Nephron (organoid): ENCODE data around the gene STAT4.

ENCODE experiments used
- H3K27ac Mint-ChIP-seq, 3 experiments: 2 replicates each; pipeline ENCODE4 v1.8.0; 2020; ENCODE audit warnings: mixed read lengths in 3 of 3, mild to moderate bottlenecking in 2 of 3, moderate library complexity in 1 of 3
- H3K27me3 Mint-ChIP-seq: 2 replicates; pipeline ENCODE4 v1.8.0; 2021; ENCODE audit warnings: low read depth, mild to moderate bottlenecking, moderate library complexity, mixed read lengths
- H3K36me3 Mint-ChIP-seq: 2 replicates; pipeline ENCODE4 v1.8.0; 2020; ENCODE audit warnings: low read depth, mixed read lengths
- H3K4me1 Mint-ChIP-seq: 2 replicates; pipeline ENCODE4 v1.8.0; 2020; ENCODE audit warnings: mixed read lengths
- H3K4me3 Mint-ChIP-seq, 3 experiments: 2 replicates each; pipeline ENCODE4 v1.8.0; 2020; ENCODE audit warnings: mild to moderate bottlenecking in 3 of 3, mixed read lengths in 3 of 3, moderate library complexity in 2 of 3
- H3K9me3 Mint-ChIP-seq: 2 replicates; pipeline ENCODE4 v1.8.0; 2020; ENCODE audit warnings: mixed read lengths
- TF ChIP-seq, protein P1 (sequence below), 3 experiments: fragments of 200-600 bp; sonication (generic); IDR thresholded peaks; one replicate each; pipeline ENCODE4 v1.5.0; 2021; ENCODE audit warnings: antibody characterized with exemption in 3 of 3; ENCODE audit not compliant: unreplicated experiment in 3 of 3

Gene STAT4, protein sequence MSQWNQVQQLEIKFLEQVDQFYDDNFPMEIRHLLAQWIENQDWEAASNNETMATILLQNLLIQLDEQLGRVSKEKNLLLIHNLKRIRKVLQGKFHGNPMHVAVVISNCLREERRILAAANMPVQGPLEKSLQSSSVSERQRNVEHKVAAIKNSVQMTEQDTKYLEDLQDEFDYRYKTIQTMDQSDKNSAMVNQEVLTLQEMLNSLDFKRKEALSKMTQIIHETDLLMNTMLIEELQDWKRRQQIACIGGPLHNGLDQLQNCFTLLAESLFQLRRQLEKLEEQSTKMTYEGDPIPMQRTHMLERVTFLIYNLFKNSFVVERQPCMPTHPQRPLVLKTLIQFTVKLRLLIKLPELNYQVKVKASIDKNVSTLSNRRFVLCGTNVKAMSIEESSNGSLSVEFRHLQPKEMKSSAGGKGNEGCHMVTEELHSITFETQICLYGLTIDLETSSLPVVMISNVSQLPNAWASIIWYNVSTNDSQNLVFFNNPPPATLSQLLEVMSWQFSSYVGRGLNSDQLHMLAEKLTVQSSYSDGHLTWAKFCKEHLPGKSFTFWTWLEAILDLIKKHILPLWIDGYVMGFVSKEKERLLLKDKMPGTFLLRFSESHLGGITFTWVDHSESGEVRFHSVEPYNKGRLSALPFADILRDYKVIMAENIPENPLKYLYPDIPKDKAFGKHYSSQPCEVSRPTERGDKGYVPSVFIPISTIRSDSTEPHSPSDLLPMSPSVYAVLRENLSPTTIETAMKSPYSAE

DNA sequence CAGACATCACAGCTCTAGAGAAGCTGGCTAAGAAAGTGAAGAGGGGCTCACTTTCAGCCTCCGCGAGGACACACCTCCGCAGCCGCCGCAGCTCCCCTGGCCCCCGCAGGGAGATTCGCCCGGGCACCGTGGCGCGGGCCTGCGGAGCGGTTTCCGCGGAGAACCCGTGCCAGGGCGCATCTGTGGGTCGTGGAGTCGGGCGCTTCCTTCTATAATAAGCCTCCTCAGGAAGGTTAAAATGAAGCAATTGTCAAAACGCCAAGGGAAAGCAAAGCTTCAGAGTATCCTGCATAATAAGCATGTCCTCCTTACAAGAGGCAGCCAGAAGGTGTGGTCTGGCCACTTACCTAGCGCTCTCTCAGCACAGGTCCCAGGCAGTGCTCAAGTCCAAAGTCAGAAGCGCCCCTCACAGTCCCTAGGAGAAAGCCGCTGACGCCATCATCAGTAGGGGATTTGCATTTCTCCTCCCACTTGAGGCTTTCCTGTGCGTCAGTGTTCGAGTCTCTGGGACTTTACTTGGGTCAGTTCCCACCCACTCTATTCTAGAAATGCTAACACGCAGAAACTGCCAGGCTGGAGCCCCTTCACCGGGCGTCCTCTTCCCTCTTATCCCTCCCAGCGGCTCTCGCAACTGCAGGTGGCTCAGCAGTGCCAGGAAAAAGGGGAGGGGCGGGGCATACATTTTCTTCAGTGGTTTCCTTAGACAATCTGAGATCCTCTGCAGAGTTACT is at the start of gene STAT4:
STAT4 (minus strand) TSS at position 395 of the 731 bp plus-strand sequence. CDS start 2,791 bp downstream, outside the sequence.
- TF ChIP-seq, protein P1, sequence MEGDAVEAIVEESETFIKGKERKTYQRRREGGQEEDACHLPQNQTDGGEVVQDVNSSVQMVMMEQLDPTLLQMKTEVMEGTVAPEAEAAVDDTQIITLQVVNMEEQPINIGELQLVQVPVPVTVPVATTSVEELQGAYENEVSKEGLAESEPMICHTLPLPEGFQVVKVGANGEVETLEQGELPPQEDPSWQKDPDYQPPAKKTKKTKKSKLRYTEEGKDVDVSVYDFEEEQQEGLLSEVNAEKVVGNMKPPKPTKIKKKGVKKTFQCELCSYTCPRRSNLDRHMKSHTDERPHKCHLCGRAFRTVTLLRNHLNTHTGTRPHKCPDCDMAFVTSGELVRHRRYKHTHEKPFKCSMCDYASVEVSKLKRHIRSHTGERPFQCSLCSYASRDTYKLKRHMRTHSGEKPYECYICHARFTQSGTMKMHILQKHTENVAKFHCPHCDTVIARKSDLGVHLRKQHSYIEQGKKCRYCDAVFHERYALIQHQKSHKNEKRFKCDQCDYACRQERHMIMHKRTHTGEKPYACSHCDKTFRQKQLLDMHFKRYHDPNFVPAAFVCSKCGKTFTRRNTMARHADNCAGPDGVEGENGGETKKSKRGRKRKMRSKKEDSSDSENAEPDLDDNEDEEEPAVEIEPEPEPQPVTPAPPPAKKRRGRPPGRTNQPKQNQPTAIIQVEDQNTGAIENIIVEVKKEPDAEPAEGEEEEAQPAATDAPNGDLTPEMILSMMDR (IDR thresholded peaks at IDR 0.05; ENCODE audit: unreplicated experiment in 3 of 3): no peak
- Mint-ChIP-seq H3K4me3 (peak within 1 kb of the TSS; percentile 77 to 80 (median 79)), H3K9me3 (no peaks in the 10 kb centered on the region), H3K36me3 (no peaks in the 10 kb centered on the region), H3K27ac (no peak within 1 kb of the TSS), H3K4me1 (peaks cover 6% of the 10 kb centered on the region), H3K27me3 (peaks cover 39% of the 10 kb centered on the region)

DNA sequence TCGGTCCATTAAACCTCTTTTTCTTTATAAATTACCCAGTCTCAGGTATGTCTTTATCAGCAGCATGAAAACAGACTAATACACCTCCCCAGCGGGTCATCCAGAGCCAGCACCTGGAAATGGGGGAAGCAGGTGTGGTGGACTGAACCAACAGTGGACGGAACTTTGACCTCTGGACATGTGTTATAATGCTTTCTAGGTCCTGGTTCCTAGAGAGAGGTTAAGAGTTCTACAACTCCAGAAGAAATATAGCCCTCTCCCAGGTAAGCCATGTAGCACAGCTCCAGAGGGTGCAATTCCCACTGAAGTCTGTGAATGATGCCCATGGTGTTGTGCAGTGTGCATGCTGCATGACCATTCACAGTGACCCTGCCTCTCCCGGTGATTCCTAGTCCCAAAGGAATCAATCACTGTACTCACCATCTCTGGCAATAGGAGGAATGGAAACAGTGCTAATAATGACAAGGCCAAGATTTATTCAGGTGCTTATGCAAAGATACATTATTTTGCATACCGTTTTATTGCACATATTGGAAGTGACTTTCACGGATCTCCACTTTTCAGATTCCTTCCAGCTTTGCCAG is 49.2 kb upstream of the STAT4 start:
- no peak overlapping the region for H3K4me3 Mint-ChIP-seq
- no peaks in the 10 kb centered on the region for H3K27me3 Mint-ChIP-seq
- peaks cover 2% of the 10 kb centered on the region for H3K9me3 Mint-ChIP-seq
- TF ChIP-seq, protein P1 (IDR thresholded peaks at IDR 0.05; ENCODE audit: unreplicated experiment in 3 of 3): no peak
- peaks cover 5% of the 10 kb centered on the region for H3K4me1 Mint-ChIP-seq
- H3K36me3 Mint-ChIP-seq: no peaks in the 10 kb centered on the region
- no peak overlapping the region for H3K27ac Mint-ChIP-seq

DNA sequence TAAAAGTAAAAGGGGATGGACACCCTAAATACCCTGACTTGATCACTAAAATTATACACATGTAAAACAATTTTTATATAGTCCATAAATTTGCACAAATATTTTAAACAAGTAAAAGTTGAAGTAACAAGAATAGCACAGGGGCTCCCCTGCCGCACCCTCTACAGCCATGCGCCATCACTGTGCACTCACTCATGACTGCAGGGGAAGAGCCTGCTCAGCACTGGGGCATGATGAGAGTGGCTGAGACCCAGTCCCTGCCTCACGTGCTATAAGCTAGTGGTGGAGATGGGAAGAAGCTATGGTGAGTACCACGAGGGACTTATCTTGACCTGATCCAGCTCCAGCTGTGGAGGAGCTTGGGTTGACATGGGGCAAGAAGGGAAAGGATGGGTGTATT is 47.5 kb upstream of the STAT4 start:
- H3K36me3 Mint-ChIP-seq: no peaks in the 10 kb centered on the region
- no peaks in the 10 kb centered on the region for H3K9me3 Mint-ChIP-seq
- H3K27me3 Mint-ChIP-seq: peaks cover 3% of the 10 kb centered on the region
- H3K4me3 Mint-ChIP-seq: no peak overlapping the region
- TF ChIP-seq, protein P1 (IDR thresholded peaks at IDR 0.05; ENCODE audit: unreplicated experiment in 3 of 3): no peak
- H3K4me1 Mint-ChIP-seq: peaks cover 5% of the 10 kb centered on the region
- H3K27ac Mint-ChIP-seq: no peak overlapping the region

DNA sequence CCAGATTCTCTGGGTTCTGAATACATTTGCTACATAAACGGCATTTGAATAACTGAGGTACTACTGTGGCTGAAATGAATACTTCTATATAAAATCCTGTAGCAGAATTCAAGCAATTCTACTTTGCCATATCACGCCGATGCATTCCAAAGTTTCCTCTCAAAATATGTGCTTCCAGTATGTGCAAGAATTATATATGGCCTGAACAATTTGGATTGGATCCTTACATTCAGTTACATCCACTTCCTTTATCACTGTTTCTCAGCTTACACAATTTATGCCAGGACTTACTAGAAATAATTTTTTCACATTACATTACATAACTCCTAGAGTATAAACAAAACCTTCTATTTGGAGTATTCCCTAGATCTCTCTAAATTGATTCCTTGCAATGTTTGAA is 46.3 kb upstream of the STAT4 start:
- no peak overlapping the region for H3K27ac Mint-ChIP-seq
- TF ChIP-seq, protein P1 (IDR thresholded peaks at IDR 0.05; ENCODE audit: unreplicated experiment in 3 of 3): no peak
- peaks cover 3% of the 10 kb centered on the region for H3K27me3 Mint-ChIP-seq
- no peaks in the 10 kb centered on the region for H3K4me1 Mint-ChIP-seq
- H3K36me3 Mint-ChIP-seq: no peaks in the 10 kb centered on the region
- H3K4me3 Mint-ChIP-seq: no peak overlapping the region
- H3K9me3 Mint-ChIP-seq: no peaks in the 10 kb centered on the region

DNA sequence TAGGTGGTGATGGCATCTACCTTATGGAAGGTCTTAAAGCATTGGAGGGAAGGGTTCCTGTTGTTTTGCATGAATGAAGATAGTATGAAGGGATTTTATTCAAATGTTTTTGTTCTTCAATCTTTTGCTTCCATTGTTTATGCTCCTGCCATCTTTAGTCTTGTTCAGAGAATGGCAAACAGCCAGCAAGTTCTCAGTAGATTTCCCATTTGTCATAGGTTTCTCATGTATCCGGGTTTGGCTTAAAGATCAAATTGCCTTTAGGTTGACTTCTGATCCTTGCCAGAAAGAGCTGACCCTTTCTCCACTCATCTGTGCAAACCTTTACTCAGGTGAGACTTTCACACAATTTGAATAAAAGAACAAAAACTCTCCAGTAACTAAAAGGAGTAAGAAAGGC is 44.2 kb upstream of the STAT4 start:
- TF ChIP-seq, protein P1 (IDR thresholded peaks at IDR 0.05; ENCODE audit: unreplicated experiment in 3 of 3): no peak
- H3K27ac Mint-ChIP-seq: no peak overlapping the region
- peaks cover 3% of the 10 kb centered on the region for H3K27me3 Mint-ChIP-seq
- H3K9me3 Mint-ChIP-seq: no peaks in the 10 kb centered on the region
- no peaks in the 10 kb centered on the region for H3K4me1 Mint-ChIP-seq
- no peak overlapping the region for H3K4me3 Mint-ChIP-seq
- no peaks in the 10 kb centered on the region for H3K36me3 Mint-ChIP-seq
